Gastrocnemius medialis (tissue), 4 donors: ENCODE measurements around the gene KRT27. TPM values are rescaled to one million over a fixed set of nuclear protein-coding genes. Genes with fewer than 3 reads are reported as not detected.
"Not testable (repeated sequence)": the region's sequence is repeated elsewhere in the genome, so short reads cannot be mapped to it uniquely, and the experiment has no call there.

ENCODE experiments used
- ATAC-seq, 2 donors: fragments of 150-250 bp; one replicate each; pipeline ENCODE4 v1.9.1; 2016
- DNase-seq, 2 donors: peaks; one replicate each; pipeline ENCODE4 v3.0.0-alpha.2; 2019
- H3K27ac ChIP-seq, 4 donors: fragments of 200-600 bp; sonication (generic); 1 replicate in 1 of 4; 2 replicates in 3 of 4; pipeline ENCODE4 v1.5.1; 2016 to 2018; ENCODE audit warnings: mild to moderate bottlenecking in 2 of 4, moderate library complexity in 1 of 4
- H3K27me3 ChIP-seq, 3 donors: fragments of 200-600 bp; sonication (generic) in 2 of 3; 1 replicate in 1 of 3; 2 replicates in 2 of 3; pipeline versions ENCODE4 v1.5.1 to v1.6.0; 2016 to 2019; ENCODE audit warnings: mild to moderate bottlenecking in 1 of 3, moderate library complexity in 1 of 3
- H3K36me3 ChIP-seq, 2 donors: fragments of 200-600 bp; sonication (generic) in 1 of 2; one replicate each; pipeline ENCODE4 v1.5.1; 2017 to 2018
- H3K4me1 ChIP-seq, 2 donors: fragments of 200-600 bp; sonication (generic) in 1 of 2; one replicate each; pipeline ENCODE4 v1.5.1; 2016 to 2017; ENCODE audit warnings: mild to moderate bottlenecking in 2 of 2
- H3K4me3 ChIP-seq, 4 donors: fragments of 200-600 bp; sonication (generic) in 3 of 4; 1 replicate in 1 of 4; 2 replicates in 3 of 4; pipeline ENCODE4 v1.5.1; 2016 to 2019; ENCODE audit warnings: mild to moderate bottlenecking in 2 of 4
- H3K9me3 ChIP-seq, 3 donors: fragments of 200-600 bp; sonication (generic) in 2 of 3; 1 replicate in 1 of 3; 2 replicates in 2 of 3; pipeline ENCODE4 v1.5.1; 2016 to 2019
- POLR2A ChIP-seq, 2 donors: fragments of 450-650 bp; IDR thresholded peaks; one replicate each; pipeline ENCODE4 v1.6.1; 2017; ENCODE audit warnings: antibody characterized with exemption in 2 of 2, mild to moderate bottlenecking in 2 of 2, moderate library complexity in 2 of 2
- in situ Hi-C, 4 donors: fragments of 200-750 bp; cut with MboI; loops; one replicate each; pipeline versions ENCODE4 v1.15.0 to v1.8.0; 2017; ENCODE audit warnings: low sequenced_read_pairs in 4 of 4
- intact Hi-C: fragments of 100-400 bp; cut with DNase I; formaldehyde crosslinking; loops from one replicate; pipeline ENCODE4 v1.15.1; 2023; ENCODE audit warnings: low total_unique reads
- total RNA-seq, 4 donors: library from RNA; depleted of rRNA; stranded (reverse); fragments of >200 nt; gene quantifications; one replicate each; pipeline versions ENCODE4 v1.1.0 to v1.2.3, GENCODE V29; 2016
- TF ChIP-seq, protein P1 (sequence below), 5 experiments: fragments of 450-650 bp in 3 of 5; fragments of 200-600 bp in 2 of 5; sonication (generic) in 2 of 5; IDR thresholded peaks in 4 of 5; conservative IDR thresholded peaks in 1 of 5; 1 replicate in 4 of 5; 2 replicates in 1 of 5; pipeline ENCODE4 v1.5.1; 2016 to 2019; ENCODE audit warnings: antibody characterized with exemption in 5 of 5, mild to moderate bottlenecking in 3 of 5, moderate library complexity in 3 of 5

KRT27 gene
- total RNA-seq, 4 donors from 2014 or later = not detected

DNA sequence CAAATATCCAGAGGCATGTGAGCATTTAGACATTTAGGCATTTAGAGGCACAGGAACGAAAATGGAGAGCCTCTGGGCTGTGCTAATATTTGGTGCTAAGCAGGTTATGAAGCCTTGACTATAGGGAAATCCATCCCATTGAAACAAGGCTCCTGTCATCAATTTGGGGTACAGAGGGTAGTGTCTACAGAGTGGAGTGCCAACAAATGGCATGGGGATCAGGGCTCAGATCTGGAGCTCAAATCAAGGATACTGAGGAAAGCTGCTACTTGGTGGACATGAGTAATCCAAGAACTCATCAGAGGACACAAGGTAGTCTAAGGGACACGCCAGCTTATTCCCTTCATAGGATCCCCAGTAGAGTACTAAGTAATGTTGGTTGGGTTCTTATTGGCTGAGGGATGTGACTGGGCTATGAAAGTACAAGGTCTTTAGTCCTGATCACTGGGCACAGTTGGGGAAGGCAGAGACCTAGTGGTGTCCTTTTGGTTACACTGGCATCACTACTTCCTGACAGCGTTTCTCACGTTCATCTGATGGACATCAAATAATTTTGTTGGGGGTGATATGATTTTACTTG is 34.8 kb upstream of the KRT27 start:
- H3K4me3 ChIP-seq = no peak overlapping the region
- TF ChIP-seq, protein P1, sequence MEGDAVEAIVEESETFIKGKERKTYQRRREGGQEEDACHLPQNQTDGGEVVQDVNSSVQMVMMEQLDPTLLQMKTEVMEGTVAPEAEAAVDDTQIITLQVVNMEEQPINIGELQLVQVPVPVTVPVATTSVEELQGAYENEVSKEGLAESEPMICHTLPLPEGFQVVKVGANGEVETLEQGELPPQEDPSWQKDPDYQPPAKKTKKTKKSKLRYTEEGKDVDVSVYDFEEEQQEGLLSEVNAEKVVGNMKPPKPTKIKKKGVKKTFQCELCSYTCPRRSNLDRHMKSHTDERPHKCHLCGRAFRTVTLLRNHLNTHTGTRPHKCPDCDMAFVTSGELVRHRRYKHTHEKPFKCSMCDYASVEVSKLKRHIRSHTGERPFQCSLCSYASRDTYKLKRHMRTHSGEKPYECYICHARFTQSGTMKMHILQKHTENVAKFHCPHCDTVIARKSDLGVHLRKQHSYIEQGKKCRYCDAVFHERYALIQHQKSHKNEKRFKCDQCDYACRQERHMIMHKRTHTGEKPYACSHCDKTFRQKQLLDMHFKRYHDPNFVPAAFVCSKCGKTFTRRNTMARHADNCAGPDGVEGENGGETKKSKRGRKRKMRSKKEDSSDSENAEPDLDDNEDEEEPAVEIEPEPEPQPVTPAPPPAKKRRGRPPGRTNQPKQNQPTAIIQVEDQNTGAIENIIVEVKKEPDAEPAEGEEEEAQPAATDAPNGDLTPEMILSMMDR (IDR thresholded peaks at IDR 0.05 in 4 of 5, conservative IDR thresholded peaks at IDR 0.05 in 1 of 5) = no peak
- TF ChIP-seq POLR2A (IDR thresholded peaks at IDR 0.05) = no peak
- H3K9me3 ChIP-seq = no peaks in the 10 kb centered on the region
- peaks cover 14 to 22% of the 10 kb centered on the region in 2 donors for H3K4me1 ChIP-seq
- ATAC-seq = no peak
- intact Hi-C loops = loop anchor here (5.0 to 10.0 kb wide), 3 partner anchors 172 to 870 kb away; partner anchors contain the start of genes EIF1 and SMARCE1
- in situ Hi-C loops = loop anchor here in 2 of 4 donors (10.0 to 25.0 kb wide), 2 partner anchors 845 to 858 kb away; no protein-coding TSS in a partner anchor
- DNase-seq = no peak
- H3K36me3 ChIP-seq = peaks cover 0 to 17% of the 10 kb centered on the region in 2 donors
- H3K27ac ChIP-seq = no peak overlapping the region
- peaks cover 0 to 7% (median 0%) of the 10 kb centered on the region in 3 donors for H3K27me3 ChIP-seq

DNA sequence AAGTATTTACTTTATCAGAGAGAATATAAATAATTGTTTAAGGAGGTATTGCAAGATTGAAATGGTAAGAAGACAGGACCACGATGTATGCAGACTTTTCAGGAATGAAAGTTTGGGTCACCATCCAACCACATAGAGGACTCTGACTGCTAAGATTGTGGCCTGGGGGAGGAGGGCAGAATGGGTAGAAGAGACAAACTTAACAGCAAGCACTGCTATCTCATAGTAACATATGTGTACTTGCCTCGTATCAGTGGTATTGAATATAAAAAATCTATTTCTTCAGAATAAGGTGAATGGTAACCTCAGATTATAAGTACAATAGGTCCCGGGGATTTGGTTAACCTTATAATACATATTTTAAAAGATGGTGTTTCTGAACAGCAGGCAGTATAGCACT is 34.2 kb upstream of the KRT27 start:
- intact Hi-C loops = loop anchor here (5.0 to 10.0 kb wide), 3 partner anchors 172 to 871 kb away; partner anchors contain the start of genes EIF1 and SMARCE1
- TF ChIP-seq POLR2A (IDR thresholded peaks at IDR 0.05) = no peak
- TF ChIP-seq, protein P1 (IDR thresholded peaks at IDR 0.05 in 4 of 5, conservative IDR thresholded peaks at IDR 0.05 in 1 of 5) = no peak
- Histone ChIP-seq H3K4me3 (no peak overlapping the region), H3K36me3 (peaks cover 0 to 17% of the 10 kb centered on the region in 2 donors), H3K4me1 (peaks cover 14 to 22% of the 10 kb centered on the region in 2 donors), H3K27me3 (peaks cover 0 to 8% (median 0%) of the 10 kb centered on the region in 3 donors), H3K9me3 (no peaks in the 10 kb centered on the region), H3K27ac (no peak overlapping the region)
- no peak for DNase-seq
- in situ Hi-C loops = loop anchor here in 2 of 4 donors (10.0 to 25.0 kb wide), 2 partner anchors 846 to 858 kb away; no protein-coding TSS in a partner anchor
- ATAC-seq = no peak

DNA sequence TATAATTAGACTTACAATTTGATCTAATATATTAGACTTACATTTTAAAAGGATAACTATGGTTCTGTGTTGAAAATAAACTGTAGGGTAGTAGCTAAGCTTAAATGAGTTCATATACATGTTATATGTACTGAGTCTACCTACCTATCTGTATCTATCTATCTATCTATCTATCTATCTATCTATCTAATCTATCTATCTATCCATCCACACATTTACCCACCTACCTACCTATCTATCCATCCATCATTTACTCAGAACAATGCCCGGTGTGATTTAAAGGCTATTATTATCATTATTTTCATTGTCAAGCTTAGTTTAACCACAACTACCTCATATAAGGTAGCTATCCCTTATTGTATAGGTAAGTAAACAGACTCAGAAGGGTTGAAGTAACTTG is 33.0 kb upstream of the KRT27 start:
- H3K27me3 ChIP-seq = peaks cover 0 to 16% (median 3%) of the 10 kb centered on the region in 3 donors
- H3K4me3 ChIP-seq = no peak overlapping the region

DNA sequence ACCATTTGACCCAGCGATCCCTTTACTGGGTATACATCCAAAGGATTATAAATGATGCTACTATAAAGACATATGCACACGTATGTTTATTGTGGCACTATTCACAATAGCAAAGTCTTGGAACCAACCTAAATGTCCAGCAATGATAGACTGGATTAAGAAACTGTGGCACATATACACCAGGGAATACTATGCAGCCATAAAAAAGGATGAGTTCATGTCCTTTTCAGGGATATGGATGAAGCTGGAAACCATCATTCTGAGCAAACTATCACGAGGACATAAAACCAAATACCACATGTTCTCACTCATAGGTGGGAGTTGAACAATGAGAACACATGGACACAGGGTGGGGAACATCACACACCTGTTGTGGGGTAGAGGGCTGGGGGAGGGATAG is 32.3 kb upstream of the KRT27 start:
- peaks cover 0 to 17% of the 10 kb centered on the region in 2 donors for H3K36me3 ChIP-seq
- not testable (repeated sequence) for H3K27ac ChIP-seq, DNase-seq, H3K4me3 ChIP-seq, H3K9me3 ChIP-seq, ATAC-seq
- intact Hi-C loops (loop anchor here (5.0 to 10.0 kb wide), 3 partner anchors 170 to 873 kb away; partner anchors contain the start of genes EIF1 and SMARCE1), in situ Hi-C loops (loop anchor here in 2 of 4 donors (10.0 to 25.0 kb wide), 2 partner anchors 848 to 860 kb away; no protein-coding TSS in a partner anchor)
- peaks cover 0 to 23% (median 3%) of the 10 kb centered on the region in 3 donors for H3K27me3 ChIP-seq
- peaks cover 9 to 14% of the 10 kb centered on the region in 2 donors for H3K4me1 ChIP-seq

More for the DNA sequence above, 33.0 kb upstream of the KRT27 start:
- no peak overlapping the region for H3K27ac ChIP-seq
- no peak for TF ChIP-seq POLR2A (IDR thresholded peaks at IDR 0.05)
- TF ChIP-seq, protein P1 (IDR thresholded peaks at IDR 0.05 in 4 of 5, conservative IDR thresholded peaks at IDR 0.05 in 1 of 5) = no peak
- no peaks in the 10 kb centered on the region for H3K9me3 ChIP-seq
- peaks cover 0 to 17% of the 10 kb centered on the region in 2 donors for H3K36me3 ChIP-seq
- intact Hi-C loops (loop anchor here (5.0 to 10.0 kb wide), 3 partner anchors 171 to 872 kb away; partner anchors contain the start of genes EIF1 and SMARCE1), in situ Hi-C loops (loop anchor here in 2 of 4 donors (10.0 to 25.0 kb wide), 2 partner anchors 847 to 859 kb away; no protein-coding TSS in a partner anchor)
- ATAC-seq (no peak), DNase-seq (no peak)
- peaks cover 14 to 21% of the 10 kb centered on the region in 2 donors for H3K4me1 ChIP-seq

DNA sequence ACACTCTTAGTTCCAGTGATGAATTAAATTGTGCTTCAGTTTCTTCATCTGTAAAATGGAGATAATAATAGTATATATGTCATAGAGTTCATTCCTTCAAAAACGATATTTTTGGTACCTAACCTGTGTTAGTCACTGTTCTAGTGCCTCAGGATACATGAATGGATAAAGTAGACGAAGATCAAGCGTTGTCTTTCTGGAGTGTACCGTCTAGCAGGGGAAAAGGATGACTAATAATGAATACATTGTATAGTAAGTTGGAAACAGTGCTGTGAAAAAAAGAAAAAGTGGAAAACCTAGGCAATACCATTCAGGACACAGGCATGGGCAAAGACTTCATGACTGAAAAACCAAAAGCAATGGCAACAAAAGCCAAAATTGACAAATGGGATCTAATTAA is 31.5 kb upstream of the KRT27 start:
- peaks cover 7 to 8% of the 10 kb centered on the region in 2 donors for H3K4me1 ChIP-seq
- TF ChIP-seq, protein P1 (IDR thresholded peaks at IDR 0.05 in 4 of 5, conservative IDR thresholded peaks at IDR 0.05 in 1 of 5) = no peak
- no peak for TF ChIP-seq POLR2A (IDR thresholded peaks at IDR 0.05)
- no peaks in the 10 kb centered on the region for H3K9me3 ChIP-seq
- no peak overlapping the region for H3K27ac ChIP-seq
- no peak for ATAC-seq
- H3K4me3 ChIP-seq = no peak overlapping the region
- H3K36me3 ChIP-seq = peaks cover 0 to 17% of the 10 kb centered on the region in 2 donors
- peaks cover 2 to 30% (median 3%) of the 10 kb centered on the region in 3 donors for H3K27me3 ChIP-seq
- in situ Hi-C loops = loop anchor here in 2 of 4 donors (10.0 to 25.0 kb wide), 2 partner anchors 848 to 861 kb away; no protein-coding TSS in a partner anchor
- DNase-seq = no peak
- intact Hi-C loops = loop anchor here (10.0 kb wide), 1 partner anchor 169 kb away; the partner anchor contains the start of gene SMARCE1
